DND-41 (cell line): ENCODE data around the gene ADAMTSL2.

Experiments used
- CTCF ChIP-seq: IDR thresholded peaks from 2 replicates; pipeline ENCODE4 v1.5.1; 2012; ENCODE audit warnings: borderline replicate concordance, low read length, moderate library complexity, mild to moderate bottlenecking; ENCODE audit not compliant: poor library complexity, severe bottlenecking; ENCODE audit errors: extremely low read depth
- EZH2 ChIP-seq: IDR thresholded peaks from 3 replicates; pipeline ENCODE4 v1.6.1; 2012; ENCODE audit warnings: borderline replicate concordance, low read depth, mild to moderate bottlenecking, moderate library complexity, low read length, inconsistent platforms; ENCODE audit not compliant: severe bottlenecking

- TF ChIP-seq EZH2: no peak
- no peak for TF ChIP-seq CTCF
These were observed 40.5 kb upstream of the ADAMTSL2 start for GRCh38 chr9:133493845-133494540.
